A673 (cell line): ENCODE results near the gene NAA35. TPM values are rescaled to one million over a fixed set of nuclear protein-coding genes. Genes with fewer than 3 reads are reported as not detected.

Experiments
- BruUV-seq: library from RNA; stranded (reverse); fragments of 400-500 nt; replicated peaks from 2 replicates; lab custom pipeline; 2021; lab: Mats Ljungman, UMichigan
- CTCF ChIA-PET: fragments of 300-600 bp; sonication (Branson Sonifier 250); formaldehyde crosslinking; loops from one replicate; lab custom pipeline; 2022; ENCODE audit warnings: antibody characterized with exemption; lab: Charles Lee
- POLR2A ChIA-PET: fragments of 300-600 bp; sonication (Branson Sonifier 250); formaldehyde crosslinking; loops from one replicate; lab custom pipeline; 2022; ENCODE audit warnings: antibody characterized with exemption; ENCODE audit not compliant: low non-redundant PET; lab: Charles Lee
- DNase-seq: peaks from one replicate; pipeline ENCODE4 v3.0.0-alpha.2; 2015; ENCODE audit warnings: low spot score
- H3K27ac ChIP-seq: fragments of 200-600 bp; sonication (generic); 2 replicates; pipeline ENCODE4 v1.5.1; 2016; ENCODE audit warnings: mixed run types, low read depth, mild to moderate bottlenecking, mixed read lengths, antibody characterized with exemption, low read length; ENCODE audit not compliant: poor library complexity, severe bottlenecking
- H3K27me3 ChIP-seq: fragments of 200-600 bp; sonication (generic); replicated peaks from 2 replicates; pipeline ENCODE4 v1.6.1; 2017; ENCODE audit warnings: mixed run types, low read depth, mild to moderate bottlenecking, mixed read lengths, antibody characterized with exemption, low read length; ENCODE audit not compliant: insufficient read depth, poor library complexity
- H3K36me3 ChIP-seq: fragments of 200-600 bp; sonication (generic); 2 replicates; pipeline ENCODE4 v1.6.1; 2016; ENCODE audit warnings: mixed run types, mild to moderate bottlenecking, mixed read lengths, antibody characterized with exemption, low read length; ENCODE audit not compliant: insufficient read depth, poor library complexity, severe bottlenecking
- H3K4me1 ChIP-seq: fragments of 200-600 bp; sonication (generic); 2 replicates; pipeline ENCODE4 v1.6.1; 2017; ENCODE audit warnings: mixed run types, mild to moderate bottlenecking, mixed read lengths, antibody characterized with exemption, low read length; ENCODE audit not compliant: insufficient read depth, poor library complexity, severe bottlenecking
- H3K4me3 ChIP-seq: fragments of 200-600 bp; sonication (generic); 2 replicates; pipeline ENCODE4 v1.5.1; 2016; ENCODE audit warnings: low read depth, mixed run types, mild to moderate bottlenecking, mixed read lengths, low read length; ENCODE audit not compliant: poor library complexity, severe bottlenecking
- H3K9me3 ChIP-seq: fragments of 200-600 bp; sonication (generic); 2 replicates; pipeline ENCODE4 v1.6.1; 2016; ENCODE audit warnings: mixed run types, low read depth, mild to moderate bottlenecking, mixed read lengths, antibody characterized with exemption, low read length; ENCODE audit not compliant: poor library complexity, severe bottlenecking
- CTCF ChIP-seq: fragments of 300-800, 200-600 bp; sonication (generic); conservative IDR thresholded peaks from 2 replicates; pipeline ENCODE4 v1.5.1; 2017; ENCODE audit warnings: low read depth, mild to moderate bottlenecking, antibody characterized with exemption, low read length, moderate library complexity, mixed read lengths
- EZH2 ChIP-seq: fragments of 200-600 bp; sonication (generic); IDR thresholded peaks from 2 replicates; pipeline ENCODE4 v1.6.1; 2017; ENCODE audit warnings: borderline replicate concordance, low read depth, mild to moderate bottlenecking, mixed read lengths, antibody characterized with exemption, low read length; ENCODE audit not compliant: poor library complexity, severe bottlenecking
- intact Hi-C: fragments of 100-400 bp; cut with micrococcal nuclease; formaldehyde crosslinking; loops from one replicate; pipeline ENCODE4 v1.10.0; 2022; ENCODE audit not compliant: unreplicated experiment
- total RNA-seq: library from RNA; stranded (reverse); gene quantifications from 2 replicates; pipeline ENCODE4 v1.2.3, GENCODE V29; 2021

NAA35 gene
- total RNA-seq, 1 experiment from 2014 or later = 28.4 TPM

- POLR2A ChIA-PET = no interaction called here
- H3K27ac ChIP-seq = no peak overlapping the region
- CTCF ChIA-PET = no interaction called here
- H3K27me3 ChIP-seq = no peaks in the 10 kb centered on the region
- TF ChIP-seq EZH2 = no peak
- DNase-seq = no peak
- intact Hi-C loops = no loop called here
- no peak overlapping the region for H3K4me3 ChIP-seq
- H3K36me3 ChIP-seq = peaks cover 36% of the 10 kb centered on the region
- no peaks in the 10 kb centered on the region for H3K9me3 ChIP-seq
- no TSS peak for BruUV-seq
- H3K4me1 ChIP-seq = no peaks in the 10 kb centered on the region
Measured at GRCh38 chr9:86021166-86021565, 80.2 kb downstream of the NAA35 start.

DNA sequence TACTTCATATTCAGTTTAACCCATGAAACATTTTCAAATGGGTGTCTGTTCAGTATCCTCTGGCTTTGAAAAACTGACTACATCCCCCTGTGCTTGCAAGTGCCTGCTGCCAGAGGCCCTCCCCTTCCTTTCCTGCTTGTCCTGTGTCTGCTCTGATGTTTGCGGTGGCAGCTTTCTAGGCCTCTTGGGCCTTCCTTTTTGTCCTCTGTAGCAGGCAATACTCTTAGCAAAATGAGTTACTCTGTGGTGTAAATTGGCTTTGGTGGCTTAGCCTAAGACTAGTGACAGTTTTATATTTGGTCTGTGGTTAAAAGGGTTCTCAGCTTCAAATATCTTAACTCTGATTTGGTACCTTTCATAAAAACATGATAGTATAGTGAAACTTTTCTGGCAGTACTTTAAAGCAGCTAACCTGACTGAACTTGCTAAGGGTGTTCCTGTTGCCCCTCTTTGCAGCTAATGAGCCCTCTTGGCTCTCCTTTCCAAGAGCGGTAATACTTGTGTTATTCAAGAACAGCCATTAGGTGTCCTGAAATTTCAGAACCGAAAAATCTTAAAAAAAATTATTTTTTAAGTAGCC lies 81.8 kb downstream of the NAA35 start:
- no peaks in the 10 kb centered on the region for H3K27me3 ChIP-seq
- no peak for DNase-seq
- POLR2A ChIA-PET = no interaction called here
- H3K4me3 ChIP-seq = no peak overlapping the region
- CTCF ChIA-PET = no interaction called here
- intact Hi-C loops = no loop called here
- no peaks in the 10 kb centered on the region for H3K9me3 ChIP-seq
- TF ChIP-seq EZH2 (no peak), CTCF (no peak)
- peaks cover 41% of the 10 kb centered on the region for H3K36me3 ChIP-seq
- no TSS peak for BruUV-seq
- no peak overlapping the region for H3K27ac ChIP-seq
- H3K4me1 ChIP-seq = no peaks in the 10 kb centered on the region

DNA sequence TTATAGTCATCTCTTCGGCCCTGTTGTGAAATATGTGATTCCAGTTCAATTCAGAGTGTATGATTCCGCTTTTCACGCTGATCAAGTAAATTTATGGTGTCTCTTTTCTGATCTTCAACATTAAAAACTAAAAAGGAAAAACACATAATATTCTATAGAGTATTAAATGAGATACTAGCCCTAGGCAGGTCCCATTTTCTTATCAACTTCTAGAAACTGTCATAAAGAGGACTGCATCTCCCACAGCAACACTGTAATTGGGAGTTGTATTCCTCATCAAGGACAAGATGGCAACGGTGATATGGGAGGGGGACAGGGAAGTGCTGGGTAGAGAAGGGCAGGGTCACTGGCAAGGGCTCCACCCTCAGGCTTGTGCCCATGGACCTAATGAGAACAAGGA lies 86.8 kb downstream of the NAA35 start:
- Histone ChIP-seq H3K27ac (no peak overlapping the region), H3K27me3 (no peaks in the 10 kb centered on the region), H3K4me1 (no peaks in the 10 kb centered on the region), H3K9me3 (no peaks in the 10 kb centered on the region), H3K4me3 (no peak overlapping the region), H3K36me3 (peaks cover 36% of the 10 kb centered on the region)
- intact Hi-C loops = no loop called here
- no peak for DNase-seq
- ChIA-PET CTCF (no interaction called here), POLR2A (no interaction called here)
- no peak for TF ChIP-seq EZH2
- TF ChIP-seq CTCF = no peak
- BruUV-seq = no TSS peak
